K562 (cell line): Measurements from ENCODE around the gene SUCNR1.

ENCODE experiments used
- GTF2A2 ChIP-seq: IDR thresholded peaks from 2 replicates; pipeline ENCODE4 v1.6.1; 2016; ENCODE audit warnings: mild to moderate bottlenecking, missing genetic modification characterization, missing compliant biosample characterization
- KLF1 ChIP-seq: fragments of 450-650 bp; IDR thresholded peaks from 2 replicates; pipeline ENCODE4 v1.6.1; 2016; ENCODE audit warnings: missing genetic modification characterization, missing compliant biosample characterization
- POLR2A ChIP-seq: fragments of 450-650 bp; conservative IDR thresholded peaks from 2 replicates; pipeline ENCODE4 v1.6.1; 2016
- POLR2AphosphoS5 ChIP-seq: IDR thresholded peaks from 2 replicates; pipeline ENCODE4 v1.6.1; 2011; ENCODE audit warnings: mild to moderate bottlenecking, low read depth, low read length, moderate library complexity; ENCODE audit not compliant: control insufficient read depth, insufficient read depth
- RBBP5 ChIP-seq: fragments of 200-600 bp; sonication (generic); IDR thresholded peaks from 2 replicates; pipeline ENCODE4 v1.6.1; 2012; ENCODE audit warnings: borderline replicate concordance, mild to moderate bottlenecking, low read length, control low read depth, inconsistent platforms; ENCODE audit not compliant: insufficient read depth, poor library complexity, severe bottlenecking
- ZNF384 ChIP-seq: IDR thresholded peaks from 2 replicates; pipeline ENCODE4 v1.6.1; 2012; ENCODE audit warnings: low read depth, low read length, improper control_type of control experiment
- TF ChIP-seq, protein P1 (sequence below): fragments of 250-450 bp; sonication (Bioruptor Pico); IDR thresholded peaks from 2 replicates; pipeline ENCODE4 v1.4.0; 2020; ENCODE audit warnings: borderline replicate concordance
- TF ChIP-seq, protein P2 (sequence below): fragments of 250-450 bp; sonication (Bioruptor Pico); IDR thresholded peaks from 2 replicates; pipeline ENCODE4 v1.8.0; 2022; ENCODE audit warnings: inconsistent platforms
- TF ChIP-seq, protein P3 (sequence below), 3 experiments: IDR thresholded peaks in 2 of 3; conservative IDR thresholded peaks in 1 of 3; 2 replicates each; pipeline ENCODE4 v1.5.1; 2011 to 2012; ENCODE audit warnings: low read length in 3 of 3, mild to moderate bottlenecking in 3 of 3, control low read depth in 2 of 3, improper control_type of control experiment in 1 of 3, inconsistent platforms in 1 of 3, low read depth in 1 of 3, mixed read lengths in 1 of 3, moderate library complexity in 1 of 3; ENCODE audit not compliant: insufficient read depth in 2 of 3
- TF ChIP-seq, protein P4 (sequence below): sonication (generic); formaldehyde crosslinking; IDR thresholded peaks from 2 replicates; pipeline ENCODE4 v1.5.0; 2020; ENCODE audit warnings: missing genetic modification reagents

DNA sequence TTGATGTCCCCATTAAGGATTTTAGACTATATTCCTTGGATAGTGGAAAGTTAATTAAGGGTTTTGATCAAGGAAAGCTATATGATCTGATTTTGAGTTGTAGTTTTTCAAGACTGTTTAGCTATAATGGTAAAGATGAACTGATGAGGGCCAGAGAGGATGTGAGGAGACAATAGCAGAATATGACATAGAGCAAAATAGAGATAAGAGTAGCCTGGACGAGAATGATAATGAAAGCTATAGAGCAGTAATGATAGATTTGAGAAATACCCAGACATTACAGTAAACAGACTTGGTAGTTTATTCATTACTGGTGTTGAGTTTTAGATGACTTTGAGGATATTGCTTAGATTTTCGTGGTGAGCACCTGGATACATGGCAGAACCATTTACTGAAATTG is 3.8 kb downstream of the SUCNR1 start:
- TF ChIP-seq POLR2A (no peak), RBBP5 (no peak), POLR2AphosphoS5 (no peak), KLF1 (tag) (no peak), GTF2A2 (tag) (no peak), ZNF384 (no peak)
- TF ChIP-seq, protein P1, sequence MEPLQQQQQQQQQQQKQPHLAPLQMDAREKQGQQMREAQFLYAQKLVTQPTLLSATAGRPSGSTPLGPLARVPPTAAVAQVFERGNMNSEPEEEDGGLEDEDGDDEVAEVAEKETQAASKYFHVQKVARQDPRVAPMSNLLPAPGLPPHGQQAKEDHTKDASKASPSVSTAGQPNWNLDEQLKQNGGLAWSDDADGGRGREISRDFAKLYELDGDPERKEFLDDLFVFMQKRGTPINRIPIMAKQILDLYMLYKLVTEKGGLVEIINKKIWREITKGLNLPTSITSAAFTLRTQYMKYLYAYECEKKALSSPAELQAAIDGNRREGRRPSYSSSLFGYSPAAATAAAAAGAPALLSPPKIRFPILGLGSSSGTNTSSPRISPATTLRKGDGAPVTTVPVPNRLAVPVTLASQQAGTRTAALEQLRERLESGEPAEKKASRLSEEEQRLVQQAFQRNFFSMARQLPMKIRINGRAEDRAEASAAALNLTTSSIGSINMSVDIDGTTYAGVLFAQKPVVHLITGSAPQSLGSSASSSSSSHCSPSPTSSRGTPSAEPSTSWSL (CRISPR knock-in tag) = no peak
- TF ChIP-seq, protein P2, sequence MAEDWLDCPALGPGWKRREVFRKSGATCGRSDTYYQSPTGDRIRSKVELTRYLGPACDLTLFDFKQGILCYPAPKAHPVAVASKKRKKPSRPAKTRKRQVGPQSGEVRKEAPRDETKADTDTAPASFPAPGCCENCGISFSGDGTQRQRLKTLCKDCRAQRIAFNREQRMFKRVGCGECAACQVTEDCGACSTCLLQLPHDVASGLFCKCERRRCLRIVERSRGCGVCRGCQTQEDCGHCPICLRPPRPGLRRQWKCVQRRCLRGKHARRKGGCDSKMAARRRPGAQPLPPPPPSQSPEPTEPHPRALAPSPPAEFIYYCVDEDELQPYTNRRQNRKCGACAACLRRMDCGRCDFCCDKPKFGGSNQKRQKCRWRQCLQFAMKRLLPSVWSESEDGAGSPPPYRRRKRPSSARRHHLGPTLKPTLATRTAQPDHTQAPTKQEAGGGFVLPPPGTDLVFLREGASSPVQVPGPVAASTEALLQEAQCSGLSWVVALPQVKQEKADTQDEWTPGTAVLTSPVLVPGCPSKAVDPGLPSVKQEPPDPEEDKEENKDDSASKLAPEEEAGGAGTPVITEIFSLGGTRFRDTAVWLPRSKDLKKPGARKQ (CRISPR knock-in tag) = no peak
- TF ChIP-seq, protein P3, sequence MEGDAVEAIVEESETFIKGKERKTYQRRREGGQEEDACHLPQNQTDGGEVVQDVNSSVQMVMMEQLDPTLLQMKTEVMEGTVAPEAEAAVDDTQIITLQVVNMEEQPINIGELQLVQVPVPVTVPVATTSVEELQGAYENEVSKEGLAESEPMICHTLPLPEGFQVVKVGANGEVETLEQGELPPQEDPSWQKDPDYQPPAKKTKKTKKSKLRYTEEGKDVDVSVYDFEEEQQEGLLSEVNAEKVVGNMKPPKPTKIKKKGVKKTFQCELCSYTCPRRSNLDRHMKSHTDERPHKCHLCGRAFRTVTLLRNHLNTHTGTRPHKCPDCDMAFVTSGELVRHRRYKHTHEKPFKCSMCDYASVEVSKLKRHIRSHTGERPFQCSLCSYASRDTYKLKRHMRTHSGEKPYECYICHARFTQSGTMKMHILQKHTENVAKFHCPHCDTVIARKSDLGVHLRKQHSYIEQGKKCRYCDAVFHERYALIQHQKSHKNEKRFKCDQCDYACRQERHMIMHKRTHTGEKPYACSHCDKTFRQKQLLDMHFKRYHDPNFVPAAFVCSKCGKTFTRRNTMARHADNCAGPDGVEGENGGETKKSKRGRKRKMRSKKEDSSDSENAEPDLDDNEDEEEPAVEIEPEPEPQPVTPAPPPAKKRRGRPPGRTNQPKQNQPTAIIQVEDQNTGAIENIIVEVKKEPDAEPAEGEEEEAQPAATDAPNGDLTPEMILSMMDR (IDR thresholded peaks at IDR 0.05 in 2 of 3, conservative IDR thresholded peaks at IDR 0.05 in 1 of 3; ENCODE audit: insufficient read depth in 2 of 3, low read depth in 1 of 3, low read length in 3 of 3) = no peak
- TF ChIP-seq, protein P4, sequence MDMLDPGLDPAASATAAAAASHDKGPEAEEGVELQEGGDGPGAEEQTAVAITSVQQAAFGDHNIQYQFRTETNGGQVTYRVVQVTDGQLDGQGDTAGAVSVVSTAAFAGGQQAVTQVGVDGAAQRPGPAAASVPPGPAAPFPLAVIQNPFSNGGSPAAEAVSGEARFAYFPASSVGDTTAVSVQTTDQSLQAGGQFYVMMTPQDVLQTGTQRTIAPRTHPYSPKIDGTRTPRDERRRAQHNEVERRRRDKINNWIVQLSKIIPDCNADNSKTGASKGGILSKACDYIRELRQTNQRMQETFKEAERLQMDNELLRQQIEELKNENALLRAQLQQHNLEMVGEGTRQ (CRISPR knock-in tag) = no peak
